Panc1 (cell line): ENCODE measurements around the gene TARM1. TPM values are rescaled to one million over a fixed set of nuclear protein-coding genes. Genes with fewer than 3 reads are reported as not detected.

Experiments
- ATAC-seq: fragments of 200-7000 bp; cut with Tn5 transposase; 2 replicates; pipeline ENCODE4 v1.9.1; 2020; ENCODE audit warnings: mild to moderate bottlenecking, moderate library complexity
- BruUV-seq: library from RNA; stranded (reverse); fragments of 400-500 nt; replicated peaks from 2 replicates; lab custom pipeline; 2021; lab: Mats Ljungman, UMichigan
- CTCF ChIA-PET: fragments of 300-600 bp; sonication (Branson Sonifier 250); formaldehyde crosslinking; loops from one replicate; lab custom pipeline; 2022; ENCODE audit warnings: antibody characterized with exemption; lab: Charles Lee
- POLR2A ChIA-PET: fragments of 300-600 bp; sonication (Branson Sonifier 250); formaldehyde crosslinking; loops from one replicate; lab custom pipeline; 2022; ENCODE audit warnings: antibody characterized with exemption; lab: Charles Lee
- DNase-seq: peaks from one replicate; pipeline ENCODE4 v3.0.0-alpha.2; 2010; ENCODE audit warnings: low read depth, low spot score
- H3K27ac ChIP-seq: 2 replicates; pipeline ENCODE4 v1.5.1; 2011; ENCODE audit warnings: mild to moderate bottlenecking, low read length, inconsistent platforms
- H3K27me3 ChIP-seq: fragments of 200-500 bp; sonication (Bioruptor generic); 2 replicates; pipeline ENCODE4 v1.6.0; 2014; ENCODE audit warnings: low read length, inconsistent platforms; ENCODE audit not compliant: control insufficient read depth, insufficient read depth
- H3K36me3 ChIP-seq: fragments of 200-500 bp; sonication (Bioruptor generic); 2 replicates; pipeline ENCODE4 v1.5.1; 2014; ENCODE audit warnings: inconsistent platforms, mild to moderate bottlenecking, low read length, moderate library complexity; ENCODE audit not compliant: control insufficient read depth, insufficient read depth
- H3K4me1 ChIP-seq: 2 replicates; pipeline ENCODE4 v1.5.1; 2011; ENCODE audit warnings: inconsistent platforms, mild to moderate bottlenecking, low read length, moderate library complexity; ENCODE audit not compliant: control insufficient read depth, insufficient read depth
- H3K4me3 ChIP-seq, 2 experiments: 2 replicates each; pipeline ENCODE4 v1.5.1; 2011 to 2012; ENCODE audit warnings: low read depth in 2 of 2, low read length in 2 of 2, mild to moderate bottlenecking in 2 of 2, inconsistent platforms in 1 of 2, moderate library complexity in 1 of 2
- H3K9me3 ChIP-seq: fragments of 200-500 bp; sonication (Bioruptor generic); 2 replicates; pipeline ENCODE4 v1.5.1; 2014; ENCODE audit warnings: low read depth, mild to moderate bottlenecking, inconsistent platforms, low read length, moderate library complexity; ENCODE audit not compliant: control insufficient read depth, insufficient read depth
- CTCF ChIP-seq: fragments of 450-650 bp; IDR thresholded peaks from 2 replicates; pipeline ENCODE4 v1.5.1; 2017; ENCODE audit warnings: mild to moderate bottlenecking
- POLR2AphosphoS5 ChIP-seq: IDR thresholded peaks from 2 replicates; pipeline ENCODE4 v1.6.1; 2012; ENCODE audit warnings: mild to moderate bottlenecking, low read depth, low read length, moderate library complexity
- REST ChIP-seq, 2 experiments: IDR thresholded peaks; 2 replicates each; pipeline ENCODE4 v1.6.1; 2011 to 2012; ENCODE audit warnings: low read depth in 2 of 2, control low read depth in 1 of 2, low read length in 1 of 2, mild to moderate bottlenecking in 1 of 2, moderate library complexity in 1 of 2; ENCODE audit not compliant: insufficient read depth in 1 of 2
- SIN3A ChIP-seq: IDR thresholded peaks from 2 replicates; pipeline ENCODE4 v1.6.1; 2012; ENCODE audit warnings: low read depth, mild to moderate bottlenecking, low read length, moderate library complexity, borderline replicate concordance; ENCODE audit not compliant: insufficient read depth
- TCF7L2 ChIP-seq: IDR thresholded peaks from 2 replicates; pipeline ENCODE4 v1.6.1; 2011; ENCODE audit warnings: mild to moderate bottlenecking, low read depth, low read length, inconsistent platforms
- in situ Hi-C: cut with HindIII; loops from 2 replicates; pipeline ENCODE4 v1.10.0; 2016; ENCODE audit warnings: low sequenced_read_pairs, low pct_unique_long_range_greater_than_20kb
- intact Hi-C: fragments of 100-400 bp; cut with micrococcal nuclease; formaldehyde crosslinking; loops from one replicate; pipeline ENCODE4 v1.10.0; 2022; ENCODE audit not compliant: unreplicated experiment
- total RNA-seq: library from RNA; stranded (reverse); gene quantifications from one replicate; pipeline ENCODE4 v1.2.1, GENCODE V29; 2021; ENCODE audit not compliant: unreplicated experiment

Gene TARM1
- total RNA-seq, 1 experiment from 2014 or later, result not detected

GRCh38 chr19:54128796-54129616, 47.8 kb upstream of the TARM1 start:
- in situ Hi-C loops (no loop called here), intact Hi-C loops (no loop called here)
- Histone ChIP-seq H3K4me1 (no peaks in the 10 kb centered on the region), H3K27me3 (no peaks in the 10 kb centered on the region), H3K9me3 (no peaks in the 10 kb centered on the region), H3K4me3 (no peak overlapping the region), H3K36me3 (peaks cover 17% of the 10 kb centered on the region), H3K27ac (no peak overlapping the region)
- ChIA-PET CTCF (no interaction called here), POLR2A (no interaction called here)
- BruUV-seq, result no TSS peak
- ATAC-seq (no peak), DNase-seq (no peak)
- TF ChIP-seq SIN3A (no peak), REST (IDR thresholded peaks at IDR 0.05; ENCODE audit: insufficient read depth in 1 of 2, low read depth in 2 of 2, low read length in 1 of 2) (no peak), POLR2AphosphoS5 (no peak), CTCF (no peak), TCF7L2 (no peak)

- H3K27me3 ChIP-seq, result no peaks in the 10 kb centered on the region
- TF ChIP-seq SIN3A, result no peak
- no peak for TF ChIP-seq CTCF
- TF ChIP-seq POLR2AphosphoS5, result no peak
- no peak for TF ChIP-seq TCF7L2
- TF ChIP-seq REST (IDR thresholded peaks at IDR 0.05; ENCODE audit: insufficient read depth in 1 of 2, low read depth in 2 of 2, low read length in 1 of 2), result no peak
- ChIA-PET POLR2A (no interaction called here), CTCF (no interaction called here)
- no peak overlapping the region for H3K4me3 ChIP-seq
- BruUV-seq, result no TSS peak
- no peak for ATAC-seq
- H3K4me1 ChIP-seq, result no peaks in the 10 kb centered on the region
- H3K36me3 ChIP-seq, result peaks cover 17% of the 10 kb centered on the region
- no peaks in the 10 kb centered on the region for H3K9me3 ChIP-seq
- no peak for DNase-seq
- intact Hi-C loops (no loop called here), in situ Hi-C loops (no loop called here)
- H3K27ac ChIP-seq, result no peak overlapping the region
These were observed 47.2 kb upstream of the TARM1 start for GRCh38 chr19:54128441-54128725.
